Heart left ventricle (tissue), 13 donors: ENCODE results near the gene OR52I2.

Experiments used
- CTCF ChIP-seq, 12 donors: fragments of 200-600 bp; sonication (generic) in 4 of 12; IDR thresholded peaks; one replicate each; pipeline versions ENCODE4 v1.5.0 to v1.8.0; 2018 to 2022; ENCODE audit warnings: antibody characterized with exemption in 12 of 12, mild to moderate bottlenecking in 5 of 12
- POLR2A ChIP-seq, 2 donors: fragments of 450-650 bp; IDR thresholded peaks; one replicate each; pipeline ENCODE4 v1.6.1; 2017; ENCODE audit warnings: antibody characterized with exemption in 2 of 2, mild to moderate bottlenecking in 2 of 2, moderate library complexity in 2 of 2
- donor health status: ischemic (EF 13 %, LVEDD 7.1; RV severe dilation, severe dysfunction).
- donor health status: DM: no; HTN: yes; CAD: no.
- donor health status: DM: no; HTN: no; CAD: no.
- donor health status: ischemic (EF 25% LVEDD 6.9; RV normal size, moderate dysfunction).
- donor health status: ischemic (EF 25% LVEDD 5.7; RV mildly dilated, moderate dysfunction).
- donor health status: ischemic (EF 35%, LVEDD 5.7; RV mildly dilated, moderate dysfunction).
- donor health status: nonischemic (EF 11% LVEDD 7.7; RV severe dilation, severe dysfunction).
- donor health status: DM: yes; HTN: yes; CAD: no.
- donor health status: PGD.
- donor health status: ischemic (EF 29% LVEDD 5.4; RV normal size, mild dysfunction).
- donor health status: nonischemic (EF 23%, LVEDD 6.1; RV moderate dilation, normal function).

DNA sequence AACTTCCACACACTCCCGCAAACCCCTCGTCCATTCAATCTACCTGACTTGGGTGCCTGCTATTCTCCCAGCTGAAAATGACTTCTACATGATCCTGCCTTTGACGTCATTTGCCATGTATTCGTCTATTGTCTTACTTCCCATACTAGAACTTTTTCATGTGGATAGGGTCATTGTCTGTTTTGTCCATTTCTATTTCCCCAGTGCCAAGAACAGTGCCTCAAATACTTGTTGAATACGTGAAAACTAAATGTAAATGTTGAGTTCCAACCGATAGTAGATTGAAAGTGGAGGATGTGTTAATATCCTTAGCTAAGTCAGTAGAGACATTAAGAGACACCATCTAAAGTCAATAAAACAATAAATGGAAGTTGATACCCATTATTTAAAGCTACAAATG lies 25.6 kb downstream of the OR52I2 start:
- TF ChIP-seq POLR2A (IDR thresholded peaks at IDR 0.05) (no peak), CTCF (IDR thresholded peaks at IDR 0.05) (no peak)
